SH-SY5Y (cell line): ENCODE results near the gene KIAA2012.

Experiments used
- GATA2 ChIP-seq: IDR thresholded peaks from 2 replicates; pipeline ENCODE4 v1.6.1; 2011; ENCODE audit warnings: mild to moderate bottlenecking, low read depth, low read length
- GATA3 ChIP-seq: IDR thresholded peaks from 2 replicates; pipeline ENCODE4 v1.6.1; 2011; ENCODE audit warnings: low read depth, mild to moderate bottlenecking, low read length, moderate library complexity

DNA sequence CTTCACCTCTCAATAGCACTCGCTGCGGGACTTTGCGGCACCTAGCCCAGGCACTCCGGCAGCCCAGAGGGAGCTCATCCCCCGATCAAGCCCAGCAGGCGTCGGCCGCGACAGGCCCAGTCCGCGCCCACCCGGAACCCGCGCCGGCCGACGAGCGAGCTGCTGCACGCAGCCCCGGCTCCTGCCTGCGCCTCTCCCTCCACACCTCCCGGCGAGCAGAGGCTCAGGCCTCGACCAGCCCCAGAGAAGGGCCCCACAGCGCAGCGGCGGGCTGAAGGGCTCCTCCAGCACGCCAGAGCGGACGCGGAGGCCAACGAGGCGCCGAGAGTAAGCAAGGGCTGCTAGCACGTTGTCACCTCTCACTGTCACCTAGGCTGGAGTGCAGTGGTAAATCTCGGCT is 63.5 kb downstream of the KIAA2012 start:
- TF ChIP-seq GATA3 = no peak
- no peak for TF ChIP-seq GATA2
